GM13977 (cell line): ENCODE data around the gene ERCC2.

Experiments
- DNase-seq: peaks from one replicate; pipeline ENCODE4 v3.0.0; 2012; ENCODE audit warnings: low spot score
- in situ Hi-C: fragments of 300-500 bp; cut with MboI; formaldehyde crosslinking; loops from one replicate; pipeline ENCODE4 v1.12.0; 2022; ENCODE audit warnings: low sequenced_read_pairs, low pct_unique_long_range_greater_than_20kb, mixed read lengths, inconsistent platforms; ENCODE audit not compliant: unreplicated experiment
- TF ChIP-seq, protein P1 (sequence below): IDR thresholded peaks from 2 replicates; pipeline ENCODE4 v1.5.1; 2012; ENCODE audit warnings: mild to moderate bottlenecking, control low read depth; ENCODE audit not compliant: insufficient read depth; ENCODE audit errors: extremely low read depth, missing control alignments

The ERCC2 gene

DNA sequence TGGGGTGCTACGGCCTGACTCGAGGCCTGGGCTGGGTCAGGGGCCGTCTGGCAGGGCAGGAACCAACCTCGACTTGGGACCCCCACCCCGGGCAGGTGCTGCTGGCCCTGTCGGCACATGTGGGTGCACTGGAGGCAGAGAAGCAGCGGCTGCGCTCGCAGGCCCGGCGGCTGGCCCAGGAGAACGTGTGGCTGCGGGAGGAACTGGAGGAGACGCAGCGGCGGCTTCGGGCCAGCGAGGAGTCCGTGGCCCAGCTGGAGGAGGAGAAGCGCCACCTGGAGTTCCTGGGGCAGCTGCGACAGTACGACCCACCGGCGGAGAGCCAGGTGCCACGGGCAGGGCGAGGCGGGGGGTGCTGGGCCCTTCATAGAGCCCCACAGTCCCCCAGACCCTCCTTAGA, 23.9 kb downstream of the ERCC2 start:
- in situ Hi-C loops = no loop called here
- no peak for DNase-seq
- TF ChIP-seq, protein P1, sequence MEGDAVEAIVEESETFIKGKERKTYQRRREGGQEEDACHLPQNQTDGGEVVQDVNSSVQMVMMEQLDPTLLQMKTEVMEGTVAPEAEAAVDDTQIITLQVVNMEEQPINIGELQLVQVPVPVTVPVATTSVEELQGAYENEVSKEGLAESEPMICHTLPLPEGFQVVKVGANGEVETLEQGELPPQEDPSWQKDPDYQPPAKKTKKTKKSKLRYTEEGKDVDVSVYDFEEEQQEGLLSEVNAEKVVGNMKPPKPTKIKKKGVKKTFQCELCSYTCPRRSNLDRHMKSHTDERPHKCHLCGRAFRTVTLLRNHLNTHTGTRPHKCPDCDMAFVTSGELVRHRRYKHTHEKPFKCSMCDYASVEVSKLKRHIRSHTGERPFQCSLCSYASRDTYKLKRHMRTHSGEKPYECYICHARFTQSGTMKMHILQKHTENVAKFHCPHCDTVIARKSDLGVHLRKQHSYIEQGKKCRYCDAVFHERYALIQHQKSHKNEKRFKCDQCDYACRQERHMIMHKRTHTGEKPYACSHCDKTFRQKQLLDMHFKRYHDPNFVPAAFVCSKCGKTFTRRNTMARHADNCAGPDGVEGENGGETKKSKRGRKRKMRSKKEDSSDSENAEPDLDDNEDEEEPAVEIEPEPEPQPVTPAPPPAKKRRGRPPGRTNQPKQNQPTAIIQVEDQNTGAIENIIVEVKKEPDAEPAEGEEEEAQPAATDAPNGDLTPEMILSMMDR = no peak

DNA sequence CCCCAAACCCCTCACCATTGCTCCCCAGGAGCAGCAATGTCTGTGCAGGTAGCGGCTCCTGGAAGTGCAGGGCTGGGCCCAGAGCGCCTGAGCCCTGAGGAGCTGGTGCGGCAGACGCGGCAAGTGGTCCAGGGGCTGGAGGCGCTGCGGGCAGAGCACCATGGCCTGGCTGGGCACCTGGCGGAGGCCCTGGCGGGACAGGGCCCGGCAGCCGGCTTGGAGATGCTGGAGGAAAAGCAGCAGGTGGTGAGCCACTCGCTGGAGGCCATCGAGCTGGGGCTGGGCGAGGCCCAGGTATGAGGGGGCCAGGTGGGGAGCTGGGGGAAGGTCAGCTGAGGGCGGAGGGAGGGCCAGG, 24.9 kb downstream of the ERCC2 start:
- TF ChIP-seq, protein P1 = no peak
- in situ Hi-C loops = no loop called here
- no peak for DNase-seq

DNA sequence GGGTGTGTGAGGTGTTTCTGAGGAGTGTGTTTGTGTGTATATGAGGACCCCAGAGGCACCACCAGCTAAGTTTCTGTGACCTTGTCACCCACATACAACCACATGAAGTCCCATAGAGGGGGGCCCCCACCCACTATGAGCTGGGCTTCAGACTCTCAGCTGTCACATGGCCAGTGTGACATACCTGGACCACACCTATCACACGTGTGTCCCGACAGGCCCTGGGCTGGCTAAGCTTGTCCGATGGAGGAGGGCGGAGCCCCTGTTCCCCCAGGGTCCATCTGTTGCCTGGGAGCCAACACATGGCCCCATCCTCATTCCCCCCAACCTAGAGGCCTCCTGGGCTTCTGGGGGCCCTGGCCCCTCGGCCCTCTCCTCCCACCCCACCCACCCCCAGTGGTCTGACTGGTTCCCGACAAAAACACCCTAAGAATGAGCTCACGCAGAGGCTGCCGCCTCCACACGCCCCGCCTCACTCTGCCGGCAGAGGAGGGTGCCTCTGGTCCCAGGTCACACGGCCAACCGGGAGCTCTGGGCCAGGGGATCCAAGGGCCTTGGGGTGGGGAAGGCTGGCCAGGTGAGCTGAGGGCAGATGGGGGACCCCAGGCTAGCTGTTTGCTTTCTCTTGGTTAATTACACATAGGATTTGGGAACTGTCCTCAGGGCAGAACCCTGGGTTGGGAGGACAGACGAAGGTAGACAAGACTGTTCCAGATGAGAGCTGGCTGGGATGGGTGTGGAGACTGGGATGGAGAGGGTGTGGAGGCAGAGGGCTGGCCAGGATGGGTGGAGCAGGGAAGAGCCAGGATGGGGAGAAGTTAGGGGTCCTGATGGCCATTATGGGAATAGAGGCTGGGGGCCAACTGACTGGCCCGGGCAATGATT, 25.5 kb downstream of the ERCC2 start:
- TF ChIP-seq, protein P1 = no peak
- in situ Hi-C loops = no loop called here
- DNase-seq = no peak

DNA sequence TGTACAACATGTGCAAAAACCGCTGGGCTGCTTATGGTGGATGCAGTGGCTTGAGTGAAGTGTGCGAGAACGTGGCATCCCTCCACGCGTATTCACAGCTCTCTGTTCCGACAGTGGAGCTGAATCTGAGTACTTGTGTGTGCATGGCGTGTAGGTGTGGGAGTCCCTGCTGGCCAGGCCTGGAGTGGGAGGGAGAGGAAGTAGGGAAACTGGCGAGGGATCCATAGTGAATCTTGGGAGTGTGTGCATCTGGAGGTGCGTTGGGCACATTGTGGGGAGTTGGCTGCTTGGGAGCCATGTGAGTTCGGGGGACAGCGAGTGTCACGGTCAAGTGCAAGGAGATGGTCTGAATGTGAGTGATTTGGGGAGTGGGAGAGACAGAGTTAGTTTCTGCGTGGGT, 27.5 kb downstream of the ERCC2 start:
- in situ Hi-C loops = no loop called here

DNA sequence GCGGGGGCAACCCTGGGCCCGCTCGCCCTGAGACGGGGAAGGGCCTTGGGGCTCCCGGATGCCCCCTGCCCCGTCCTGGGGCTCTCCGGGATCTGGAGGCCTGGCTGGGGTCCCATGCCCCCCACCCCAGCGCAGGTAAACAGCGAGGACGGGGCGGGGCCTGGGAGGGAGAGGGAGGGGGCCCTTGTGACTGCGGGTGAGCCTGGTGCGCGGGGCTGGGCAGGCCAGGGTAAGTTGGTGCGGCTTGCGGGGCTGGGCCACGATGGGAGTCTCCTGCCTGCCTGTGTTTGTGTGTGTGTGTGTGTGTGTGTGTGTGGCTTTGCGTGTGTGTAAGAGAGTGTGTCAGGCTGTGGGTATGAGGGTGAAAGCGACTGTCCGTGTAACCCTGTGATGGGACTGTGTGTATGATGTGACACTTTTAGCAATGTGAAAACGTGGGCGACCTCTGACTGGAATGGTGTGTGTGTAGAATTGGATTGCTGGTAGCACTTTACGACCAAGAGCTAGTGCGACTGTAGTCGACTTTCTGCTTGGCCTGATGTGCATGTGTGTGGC, 29.4 kb downstream of the ERCC2 start:
- TF ChIP-seq, protein P1 = no peak
- in situ Hi-C loops = no loop called here
- DNase-seq = no peak

More for the DNA sequence above, 27.5 kb downstream of the ERCC2 start:
- DNase-seq = no peak
- TF ChIP-seq, protein P1 = no peak

- TF ChIP-seq, protein P1 = no peak
- DNase-seq = peak; percentile 71
Observed at GRCh38 chr19:45340232-45340898, 30.0 kb downstream of the ERCC2 start, which contains the start of gene KLC3. KLC3 (plus strand) TSS chr19:45340750; CDS start chr19:45345542, 4,792 bp downstream.

More at GRCh38 chr19:45340232-45340898, 30.0 kb downstream of the ERCC2 start, which contains the start of gene KLC3:
- in situ Hi-C loops = no loop called here
